GM19239 (cell line): ENCODE results near the gene BCAN.
A peak's percentile ranks its signal among the peaks of the same experiment; 100 is the strongest.

Source experiments
- DNase-seq: peaks from one replicate; pipeline ENCODE4 v3.0.0; 2011; ENCODE audit warnings: low spot score; ENCODE audit not compliant: insufficient read length
- FAIRE-seq: peaks from 2 replicates; lab custom pipeline; 2011; peaks lifted over from hg19 to GRCh38; lab: Jason Lieb, UNC

BCAN gene

DNA sequence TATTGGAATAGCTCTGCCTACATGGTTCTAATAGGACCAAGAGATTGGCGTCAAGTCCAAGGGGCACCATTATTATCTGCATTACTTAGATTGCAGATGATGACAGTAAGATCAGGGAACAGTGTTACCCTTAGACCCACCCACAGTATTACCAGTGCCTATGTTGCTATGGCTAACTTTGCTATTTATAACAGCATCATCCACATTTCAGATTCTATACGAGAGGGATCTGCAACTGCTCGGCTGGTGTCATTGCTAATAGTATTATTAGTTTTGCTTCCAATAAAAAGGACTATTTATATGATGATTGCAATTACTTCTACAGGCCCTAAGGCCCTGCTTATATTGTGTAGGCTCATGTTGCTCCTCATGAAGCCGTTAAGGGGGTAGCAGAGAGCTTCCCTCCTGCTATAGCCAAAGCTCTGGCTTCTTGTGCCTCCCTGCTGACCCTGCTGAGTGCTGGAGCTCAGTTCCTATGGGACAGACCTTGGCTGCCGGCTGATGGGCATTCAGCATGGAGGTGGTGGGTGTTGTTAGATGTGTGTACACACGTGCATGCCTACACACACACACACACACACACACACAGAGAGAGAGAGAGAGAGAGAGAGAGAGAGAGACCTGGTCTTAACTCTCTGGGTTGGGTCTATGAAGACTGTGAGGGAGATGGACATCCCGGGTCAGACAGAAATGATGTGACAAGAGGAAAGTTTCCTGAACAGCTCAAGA is 1.3 kb downstream of the BCAN start:
- DNase-seq (no peak), FAIRE-seq (no peak)

DNA sequence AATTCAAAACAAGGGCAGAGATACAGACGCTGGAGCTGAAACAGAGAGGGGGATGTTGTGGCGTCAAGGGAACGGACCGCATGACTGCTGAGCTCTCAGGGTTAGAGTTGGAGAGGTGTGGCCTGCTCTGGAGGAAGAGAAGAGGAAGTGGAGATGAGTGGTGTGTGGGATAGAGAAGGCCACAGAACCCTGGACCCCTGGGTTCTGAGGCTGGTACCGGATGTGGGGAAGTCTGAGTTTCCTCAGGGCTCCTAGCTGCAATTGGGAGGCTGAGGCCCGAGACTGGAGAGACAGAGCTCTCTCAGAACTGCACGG is 1.8 kb downstream of the BCAN start:
- peak; percentile 53 for FAIRE-seq
- DNase-seq: no peak

DNA sequence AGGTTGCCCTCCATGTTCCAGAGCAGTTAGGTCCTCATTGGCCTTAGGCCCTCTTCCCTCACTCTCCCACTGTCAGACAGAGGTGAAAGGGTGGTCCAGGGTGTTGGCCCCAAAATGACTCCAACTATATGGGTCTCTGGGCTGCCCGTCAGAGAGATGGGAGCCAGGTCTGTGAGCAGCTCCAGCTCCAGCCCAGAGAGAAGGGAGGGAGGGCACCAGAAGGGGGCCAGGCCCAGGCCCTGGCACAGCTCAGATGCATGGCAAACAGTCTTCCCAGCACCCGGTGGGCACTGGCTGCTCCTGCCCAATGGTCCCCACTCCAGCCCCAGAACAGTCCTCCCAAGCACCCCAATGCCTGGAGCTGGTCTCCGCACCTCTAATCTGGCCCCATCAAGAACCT is 2.2 kb downstream of the BCAN start:
- no peak for FAIRE-seq

DNA sequence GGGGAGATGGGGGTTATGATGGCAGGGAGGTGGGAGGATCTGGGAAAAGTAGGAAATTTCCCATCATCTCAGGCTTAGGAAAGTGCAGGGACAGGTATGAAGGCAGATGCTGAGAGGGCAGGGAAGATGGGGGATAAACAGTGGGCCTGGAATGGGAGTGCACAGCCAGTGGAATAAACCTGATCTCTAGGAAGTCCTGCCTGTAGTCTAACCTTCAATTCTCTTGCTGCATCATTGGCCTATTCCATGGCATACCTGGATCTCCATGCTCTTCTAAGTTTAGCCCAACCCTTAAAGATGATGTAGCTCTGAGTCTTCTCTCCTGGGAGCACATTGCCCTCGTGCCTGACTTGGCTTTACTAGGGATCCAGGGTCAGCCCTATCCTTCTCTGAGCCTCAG is 2.7 kb downstream of the BCAN start:
- FAIRE-seq (no peak), DNase-seq (no peak)

More for the DNA sequence above, 2.2 kb downstream of the BCAN start:
- no peak for DNase-seq

DNA sequence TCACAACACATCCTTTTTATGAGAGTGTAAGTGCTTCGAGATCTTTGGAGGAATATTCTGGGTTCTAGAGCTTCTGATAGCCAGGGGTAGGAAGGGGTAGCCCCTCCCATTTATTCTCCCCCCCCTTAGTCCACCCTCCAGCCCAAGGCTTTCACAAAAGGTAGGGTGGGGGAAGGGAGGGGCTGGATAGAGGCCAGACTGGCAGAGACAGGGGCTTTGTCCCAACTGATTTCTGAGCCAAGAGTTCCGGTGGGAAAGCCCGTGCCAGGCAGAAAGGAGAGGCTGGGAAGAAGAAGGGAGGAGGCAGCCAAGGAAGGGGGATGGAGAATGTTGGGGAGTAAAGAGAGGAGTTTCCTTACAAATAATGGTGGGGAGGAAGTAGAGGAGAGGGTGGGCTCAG is 3.1 kb downstream of the BCAN start:
- FAIRE-seq (no peak), DNase-seq (no peak)

DNA sequence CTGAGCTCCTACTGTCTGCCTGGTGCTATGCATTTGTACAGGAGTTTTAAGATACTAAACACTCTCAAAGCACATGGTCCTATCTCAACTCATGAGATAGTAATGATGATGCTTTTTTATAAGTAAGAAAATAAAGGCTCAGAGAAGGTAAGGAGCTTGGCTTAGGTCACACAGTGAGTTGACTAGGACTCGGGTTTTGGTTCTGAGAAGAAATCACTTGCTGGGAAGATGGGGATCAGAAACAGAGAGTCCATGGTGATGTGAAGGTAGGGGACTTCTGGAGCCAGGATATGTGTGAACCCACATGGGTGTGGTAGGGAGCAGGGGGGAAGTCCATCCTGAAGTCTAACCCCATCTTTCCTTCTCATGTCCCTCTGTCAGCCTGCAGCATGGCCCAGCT is 3.7 kb downstream of the BCAN start:
- FAIRE-seq: no peak
- no peak for DNase-seq

DNA sequence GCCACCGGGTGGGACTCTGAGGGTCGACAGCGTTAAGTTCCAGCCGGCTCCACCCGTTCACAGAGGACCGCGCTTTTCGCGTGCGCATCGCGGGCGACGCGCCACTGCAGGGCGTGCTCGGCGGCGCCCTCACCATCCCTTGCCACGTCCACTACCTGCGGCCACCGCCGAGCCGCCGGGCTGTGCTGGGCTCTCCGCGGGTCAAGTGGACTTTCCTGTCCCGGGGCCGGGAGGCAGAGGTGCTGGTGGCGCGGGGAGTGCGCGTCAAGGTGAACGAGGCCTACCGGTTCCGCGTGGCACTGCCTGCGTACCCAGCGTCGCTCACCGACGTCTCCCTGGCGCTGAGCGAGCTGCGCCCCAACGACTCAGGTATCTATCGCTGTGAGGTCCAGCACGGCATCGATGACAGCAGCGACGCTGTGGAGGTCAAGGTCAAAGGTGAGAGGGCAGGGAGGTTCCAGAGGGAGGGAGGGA is 4.9 kb downstream of the BCAN start:
- no peak for DNase-seq
- FAIRE-seq: no peak

DNA sequence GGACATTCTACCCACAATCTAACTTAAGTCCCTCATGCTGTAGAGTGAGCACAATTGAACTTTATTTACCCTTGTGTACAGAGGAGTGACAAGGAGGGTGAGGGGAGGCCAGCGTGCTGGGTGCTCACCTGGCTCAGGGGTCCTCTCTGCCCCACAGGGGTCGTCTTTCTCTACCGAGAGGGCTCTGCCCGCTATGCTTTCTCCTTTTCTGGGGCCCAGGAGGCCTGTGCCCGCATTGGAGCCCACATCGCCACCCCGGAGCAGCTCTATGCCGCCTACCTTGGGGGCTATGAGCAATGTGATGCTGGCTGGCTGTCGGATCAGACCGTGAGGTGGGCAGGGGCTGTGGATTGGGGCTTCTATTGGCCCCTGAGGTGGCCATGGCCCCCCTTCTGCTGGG is 5.4 kb downstream of the BCAN start:
- DNase-seq: no peak
- FAIRE-seq: no peak

DNA sequence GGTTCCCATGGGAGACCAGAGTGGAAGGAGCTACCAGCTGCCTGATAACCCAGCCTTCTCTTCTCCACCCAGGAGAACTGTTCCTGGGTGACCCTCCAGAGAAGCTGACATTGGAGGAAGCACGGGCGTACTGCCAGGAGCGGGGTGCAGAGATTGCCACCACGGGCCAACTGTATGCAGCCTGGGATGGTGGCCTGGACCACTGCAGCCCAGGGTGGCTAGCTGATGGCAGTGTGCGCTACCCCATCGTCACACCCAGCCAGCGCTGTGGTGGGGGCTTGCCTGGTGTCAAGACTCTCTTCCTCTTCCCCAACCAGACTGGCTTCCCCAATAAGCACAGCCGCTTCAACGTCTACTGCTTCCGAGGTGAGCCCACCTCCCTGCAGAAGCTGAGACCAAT is 6.6 kb downstream of the BCAN start:
- DNase-seq: no peak
- FAIRE-seq: no peak

DNA sequence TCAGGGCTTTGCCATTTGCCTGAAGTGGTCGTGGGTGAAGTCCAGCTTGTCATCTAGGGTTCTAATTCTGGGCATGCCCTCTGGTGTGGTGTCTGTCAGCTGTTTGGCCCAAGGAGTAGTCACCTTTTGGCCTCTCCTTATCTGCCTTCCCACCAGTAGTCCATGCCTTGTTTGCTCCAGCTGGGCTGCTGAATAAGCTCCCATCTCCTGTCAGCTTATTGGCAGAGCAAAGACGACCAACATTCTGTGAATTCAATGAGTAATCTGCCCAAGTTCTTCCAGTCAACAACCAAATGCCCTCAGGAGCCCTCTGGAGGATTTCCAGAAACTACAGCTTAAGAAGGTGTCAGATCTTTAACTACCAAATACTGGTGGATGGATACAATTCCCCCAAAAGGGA is 7.0 kb downstream of the BCAN start:
- DNase-seq (no peak), FAIRE-seq (no peak)

DNA sequence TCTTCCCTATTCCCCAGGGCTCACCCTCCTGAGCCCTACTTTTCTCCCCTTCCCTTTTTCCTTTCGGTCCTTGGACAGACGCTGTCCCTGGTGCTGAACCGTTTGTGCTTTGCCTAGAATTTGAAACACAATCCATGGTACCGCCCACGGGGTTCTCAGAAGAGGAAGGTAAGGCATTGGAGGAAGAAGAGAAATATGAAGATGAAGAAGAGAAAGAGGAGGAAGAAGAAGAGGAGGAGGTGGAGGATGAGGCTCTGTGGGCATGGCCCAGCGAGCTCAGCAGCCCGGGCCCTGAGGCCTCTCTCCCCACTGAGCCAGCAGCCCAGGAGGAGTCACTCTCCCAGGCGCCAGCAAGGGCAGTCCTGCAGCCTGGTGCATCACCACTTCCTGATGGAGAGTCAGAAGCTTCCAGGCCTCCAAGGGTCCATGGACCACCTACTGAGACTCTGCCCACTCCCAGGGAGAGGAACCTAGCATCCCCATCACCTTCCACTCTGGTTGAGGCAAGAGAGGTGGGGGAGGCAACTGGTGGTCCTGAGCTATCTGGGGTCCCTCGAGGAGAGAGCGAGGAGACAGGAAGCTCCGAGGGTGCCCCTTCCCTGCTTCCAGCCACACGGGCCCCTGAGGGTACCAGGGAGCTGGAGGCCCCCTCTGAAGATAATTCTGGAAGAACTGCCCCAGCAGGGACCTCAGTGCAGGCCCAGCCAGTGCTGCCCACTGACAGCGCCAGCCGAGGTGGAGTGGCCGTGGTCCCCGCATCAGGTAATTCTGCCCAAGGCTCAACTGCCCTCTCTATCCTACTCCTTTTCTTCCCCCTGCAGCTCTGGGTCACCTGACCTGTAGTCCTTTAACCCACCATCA is 10.4 kb downstream of the BCAN start:
- DNase-seq (no peak), FAIRE-seq (no peak)

DNA sequence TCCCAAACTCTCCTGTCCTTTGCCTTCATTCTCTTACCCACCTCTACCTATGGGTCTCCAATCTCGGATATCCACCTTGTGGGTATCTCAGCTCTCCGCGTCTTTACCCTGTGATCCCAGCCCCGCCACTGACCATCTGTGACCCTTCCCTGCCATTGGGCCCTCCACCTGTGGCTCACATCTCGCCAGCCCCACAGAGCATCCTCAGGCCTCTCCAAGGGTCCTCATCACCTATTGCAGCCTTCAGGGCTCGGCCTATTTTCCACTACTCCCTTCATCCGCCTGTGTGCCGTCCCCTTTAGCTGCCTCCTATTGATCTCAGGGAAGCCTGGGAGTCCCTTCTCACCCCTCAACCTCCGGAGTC is 11.1 kb downstream of the BCAN start:
- DNase-seq (no peak), FAIRE-seq (no peak)

DNA sequence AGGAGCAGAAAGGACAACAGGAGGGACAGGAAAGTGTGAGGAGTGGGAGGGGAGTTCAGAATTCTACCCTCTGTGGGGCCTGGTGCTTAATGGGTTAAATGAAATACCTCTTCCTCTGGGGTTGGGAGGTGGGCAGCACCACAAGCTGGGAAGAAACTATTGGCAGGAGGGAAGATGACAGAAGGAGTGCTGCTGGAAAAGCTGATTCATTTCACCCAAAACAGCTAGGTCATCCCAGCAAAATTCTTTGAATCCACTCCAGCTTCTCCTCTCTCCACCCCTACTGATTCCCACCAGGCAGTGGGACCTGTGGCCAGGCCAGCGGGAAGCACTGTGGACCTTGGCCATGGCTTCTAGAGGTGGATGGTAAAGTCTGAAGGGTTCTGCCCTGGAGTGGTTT is 12.8 kb downstream of the BCAN start:
- FAIRE-seq: no peak
- no peak for DNase-seq

DNA sequence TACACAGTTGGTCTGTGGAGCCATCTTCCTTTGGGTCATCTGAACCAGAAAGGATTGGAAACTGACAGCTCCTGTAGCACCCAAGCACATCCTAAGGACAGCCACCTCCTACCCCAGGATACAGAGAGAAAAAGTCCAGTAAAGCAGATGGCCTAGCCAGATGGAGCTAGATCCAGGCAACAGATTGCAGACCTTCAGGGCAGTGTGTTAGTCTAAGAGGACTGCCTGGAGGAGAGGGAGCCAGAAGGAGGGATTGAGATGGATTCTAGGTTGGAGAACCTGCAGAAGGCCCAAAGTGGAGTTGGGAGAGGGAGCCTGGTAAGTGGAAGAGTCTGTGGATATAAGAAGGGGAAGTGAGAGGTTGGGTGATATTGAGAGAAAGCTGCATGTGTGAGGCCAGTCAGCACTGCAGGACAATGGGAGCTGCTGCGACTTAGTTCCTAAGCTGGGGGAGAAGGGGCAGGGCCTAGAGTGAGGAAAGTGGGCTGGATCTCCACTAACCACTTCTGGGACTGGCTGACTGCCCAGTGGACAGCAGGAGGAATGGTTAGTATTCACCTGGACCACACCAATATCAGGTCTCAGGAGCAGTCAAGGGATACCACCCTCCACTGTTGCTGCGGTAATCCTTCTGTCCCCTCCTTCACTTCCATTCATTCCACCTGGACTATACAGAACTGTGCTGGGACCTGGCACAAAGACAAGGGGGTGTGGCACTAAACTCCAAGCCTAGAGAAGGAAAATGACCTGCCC is 13.4 kb downstream of the BCAN start:
- FAIRE-seq: no peak
- DNase-seq: no peak

DNA sequence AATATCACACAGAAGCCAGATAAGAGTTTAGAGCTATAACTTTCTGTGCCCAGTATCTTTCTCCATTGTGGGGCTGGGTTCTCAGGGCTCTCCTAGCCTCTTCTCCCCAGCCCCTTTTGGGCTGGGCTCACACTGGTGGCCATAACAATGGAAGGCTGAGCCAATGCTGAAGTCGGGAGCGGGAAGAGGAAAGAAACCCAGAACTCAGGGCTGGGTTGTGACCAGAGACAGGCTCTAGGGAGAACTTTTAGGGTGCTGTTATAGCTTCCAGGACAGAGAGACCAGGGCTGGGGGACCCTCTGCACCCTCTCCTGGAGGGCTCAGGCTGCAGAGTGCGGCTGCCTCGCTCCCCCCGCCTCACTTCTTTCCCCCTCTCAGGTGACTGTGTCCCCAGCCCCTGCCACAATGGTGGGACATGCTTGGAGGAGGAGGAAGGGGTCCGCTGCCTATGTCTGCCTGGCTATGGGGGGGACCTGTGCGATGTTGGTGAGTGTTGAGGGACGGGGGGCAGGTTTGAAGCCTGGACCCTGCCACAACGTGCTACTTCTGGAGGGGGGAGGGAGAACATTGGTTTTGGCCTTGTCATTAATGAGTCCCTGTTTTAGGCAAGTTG is 14.1 kb downstream of the BCAN start:
- no peak for DNase-seq

DNA sequence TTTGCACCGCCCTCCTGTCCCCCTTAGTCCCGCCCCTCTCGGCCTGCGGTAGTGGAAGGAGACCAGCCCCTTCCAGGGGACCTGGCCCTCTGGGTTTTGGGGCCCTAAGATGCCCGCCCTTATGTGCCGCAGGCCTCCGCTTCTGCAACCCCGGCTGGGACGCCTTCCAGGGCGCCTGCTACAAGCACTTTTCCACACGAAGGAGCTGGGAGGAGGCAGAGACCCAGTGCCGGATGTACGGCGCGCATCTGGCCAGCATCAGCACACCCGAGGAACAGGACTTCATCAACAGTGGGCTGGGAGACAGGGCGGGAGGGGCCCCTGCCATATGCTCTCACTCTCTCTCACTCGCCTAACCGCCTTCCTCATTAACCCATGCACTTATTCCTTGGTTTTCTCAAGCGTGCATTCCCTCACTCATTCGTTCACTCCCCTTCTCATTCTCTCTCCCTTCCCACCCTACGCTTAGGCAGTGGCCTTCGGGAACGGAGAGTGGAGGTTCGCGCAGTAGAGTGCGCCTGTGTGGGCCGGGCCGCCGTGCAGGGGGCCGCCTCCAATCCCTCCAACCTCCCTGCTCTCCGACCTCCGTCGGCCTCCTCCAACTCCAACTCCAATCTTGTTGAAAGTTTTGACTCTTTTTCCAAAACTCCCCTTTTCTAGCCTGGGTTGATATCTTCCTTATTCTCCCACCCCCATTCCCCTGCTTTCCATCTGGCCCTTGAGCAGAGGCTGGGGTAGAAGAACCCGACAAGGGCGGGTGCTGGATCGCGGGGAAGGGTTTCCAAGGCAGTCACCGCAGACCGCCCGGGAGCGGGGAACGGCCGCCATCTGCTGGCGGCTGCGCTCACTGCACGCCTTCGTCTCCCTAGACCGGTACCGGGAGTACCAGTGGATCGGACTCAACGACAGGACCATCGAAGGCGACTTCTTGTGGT is 15.2 kb downstream of the BCAN start:
- FAIRE-seq: peak; percentile 61
- peak; percentile 77 for DNase-seq

More for the DNA sequence above, 14.1 kb downstream of the BCAN start:
- FAIRE-seq: no peak

DNA sequence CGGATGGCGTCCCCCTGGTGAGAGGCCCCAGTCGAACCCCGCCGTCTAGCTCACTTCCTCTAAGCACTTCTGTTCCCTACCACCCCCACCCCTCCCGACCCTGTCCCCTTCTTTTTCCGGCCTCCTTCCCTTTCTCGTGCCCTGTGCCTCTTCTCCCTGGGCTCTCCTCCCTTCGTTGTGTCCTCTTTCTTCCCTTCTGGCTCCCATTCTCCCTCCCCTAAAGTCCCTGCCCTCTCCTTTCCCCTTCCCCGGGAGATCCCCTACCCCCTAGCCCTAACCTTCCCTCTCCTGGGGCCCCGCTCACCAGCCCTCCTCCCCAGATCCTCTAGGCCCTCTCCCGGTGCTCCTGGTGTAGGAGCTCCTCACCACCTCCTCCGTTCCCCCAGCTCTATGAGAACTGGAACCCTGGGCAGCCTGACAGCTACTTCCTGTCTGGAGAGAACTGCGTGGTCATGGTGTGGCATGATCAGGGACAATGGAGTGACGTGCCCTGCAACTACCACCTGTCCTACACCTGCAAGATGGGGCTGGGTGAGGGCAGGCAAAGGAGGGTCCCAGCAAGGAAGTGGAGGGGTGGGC is 15.9 kb downstream of the BCAN start:
- DNase-seq: no peak
- no peak for FAIRE-seq

DNA sequence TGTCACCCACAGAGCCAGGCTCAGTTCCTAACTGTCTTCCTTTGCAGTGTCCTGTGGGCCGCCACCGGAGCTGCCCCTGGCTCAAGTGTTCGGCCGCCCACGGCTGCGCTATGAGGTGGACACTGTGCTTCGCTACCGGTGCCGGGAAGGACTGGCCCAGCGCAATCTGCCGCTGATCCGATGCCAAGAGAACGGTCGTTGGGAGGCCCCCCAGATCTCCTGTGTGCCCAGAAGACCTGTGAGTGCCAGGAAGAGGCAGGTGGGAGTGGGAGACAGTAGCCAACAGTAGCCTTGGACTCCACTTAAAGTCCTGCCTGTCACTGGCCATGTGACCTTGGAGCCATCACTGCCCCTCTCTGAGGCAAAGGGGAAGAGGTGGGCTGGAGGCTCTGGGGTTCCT is 16.6 kb downstream of the BCAN start:
- no peak for FAIRE-seq
- DNase-seq: no peak

DNA sequence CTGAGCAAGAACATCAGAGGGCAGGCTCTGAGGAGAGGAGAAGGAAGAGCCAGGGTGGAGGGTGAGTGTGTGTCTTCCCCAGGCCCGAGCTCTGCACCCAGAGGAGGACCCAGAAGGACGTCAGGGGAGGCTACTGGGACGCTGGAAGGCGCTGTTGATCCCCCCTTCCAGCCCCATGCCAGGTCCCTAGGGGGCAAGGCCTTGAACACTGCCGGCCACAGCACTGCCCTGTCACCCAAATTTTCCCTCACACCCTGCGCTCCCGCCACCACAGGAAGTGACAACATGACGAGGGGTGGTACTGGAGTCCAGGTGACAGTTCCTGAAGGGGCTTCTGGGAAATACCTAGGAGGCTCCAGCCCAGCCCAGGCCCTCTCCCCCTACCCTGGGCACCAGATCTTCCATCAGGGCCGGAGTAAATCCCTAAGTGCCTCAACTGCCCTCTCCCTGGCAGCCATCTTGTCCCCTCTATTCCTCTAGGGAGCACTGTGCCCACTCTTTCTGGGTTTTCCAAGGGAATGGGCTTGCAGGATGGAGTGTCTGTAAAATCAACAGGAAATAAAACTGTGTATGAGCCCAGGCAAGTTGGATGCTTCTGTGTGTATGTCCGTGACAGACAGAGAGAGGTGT is 17.1 kb downstream of the BCAN start:
- FAIRE-seq: no peak
- no peak for DNase-seq
